Placental epithelial cell (primary cell): Measurements from ENCODE around the gene MAMLD1. TPM values are rescaled to one million over a fixed set of nuclear protein-coding genes. Genes with fewer than 3 reads are reported as not detected.

Source experiments
- total RNA-seq: library from RNA; depleted of rRNA; stranded (reverse); fragments of >200 nt; gene quantifications from 2 replicates; pipeline ENCODE4 v1.2.3, GENCODE V29; 2012

MAMLD1 gene, protein sequence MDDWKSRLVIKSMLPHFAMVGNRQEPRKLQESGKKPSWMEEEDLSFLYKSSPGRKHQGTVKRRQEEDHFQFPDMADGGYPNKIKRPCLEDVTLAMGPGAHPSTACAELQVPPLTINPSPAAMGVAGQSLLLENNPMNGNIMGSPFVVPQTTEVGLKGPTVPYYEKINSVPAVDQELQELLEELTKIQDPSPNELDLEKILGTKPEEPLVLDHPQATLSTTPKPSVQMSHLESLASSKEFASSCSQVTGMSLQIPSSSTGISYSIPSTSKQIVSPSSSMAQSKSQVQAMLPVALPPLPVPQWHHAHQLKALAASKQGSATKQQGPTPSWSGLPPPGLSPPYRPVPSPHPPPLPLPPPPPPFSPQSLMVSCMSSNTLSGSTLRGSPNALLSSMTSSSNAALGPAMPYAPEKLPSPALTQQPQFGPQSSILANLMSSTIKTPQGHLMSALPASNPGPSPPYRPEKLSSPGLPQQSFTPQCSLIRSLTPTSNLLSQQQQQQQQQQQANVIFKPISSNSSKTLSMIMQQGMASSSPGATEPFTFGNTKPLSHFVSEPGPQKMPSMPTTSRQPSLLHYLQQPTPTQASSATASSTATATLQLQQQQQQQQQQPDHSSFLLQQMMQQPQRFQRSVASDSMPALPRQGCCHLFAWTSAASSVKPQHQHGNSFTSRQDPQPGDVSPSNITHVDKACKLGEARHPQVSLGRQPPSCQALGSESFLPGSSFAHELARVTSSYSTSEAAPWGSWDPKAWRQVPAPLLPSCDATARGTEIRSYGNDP
- total RNA-seq = 0.11 TPM in 1 of 2 replicates, not detected in the other

DNA sequence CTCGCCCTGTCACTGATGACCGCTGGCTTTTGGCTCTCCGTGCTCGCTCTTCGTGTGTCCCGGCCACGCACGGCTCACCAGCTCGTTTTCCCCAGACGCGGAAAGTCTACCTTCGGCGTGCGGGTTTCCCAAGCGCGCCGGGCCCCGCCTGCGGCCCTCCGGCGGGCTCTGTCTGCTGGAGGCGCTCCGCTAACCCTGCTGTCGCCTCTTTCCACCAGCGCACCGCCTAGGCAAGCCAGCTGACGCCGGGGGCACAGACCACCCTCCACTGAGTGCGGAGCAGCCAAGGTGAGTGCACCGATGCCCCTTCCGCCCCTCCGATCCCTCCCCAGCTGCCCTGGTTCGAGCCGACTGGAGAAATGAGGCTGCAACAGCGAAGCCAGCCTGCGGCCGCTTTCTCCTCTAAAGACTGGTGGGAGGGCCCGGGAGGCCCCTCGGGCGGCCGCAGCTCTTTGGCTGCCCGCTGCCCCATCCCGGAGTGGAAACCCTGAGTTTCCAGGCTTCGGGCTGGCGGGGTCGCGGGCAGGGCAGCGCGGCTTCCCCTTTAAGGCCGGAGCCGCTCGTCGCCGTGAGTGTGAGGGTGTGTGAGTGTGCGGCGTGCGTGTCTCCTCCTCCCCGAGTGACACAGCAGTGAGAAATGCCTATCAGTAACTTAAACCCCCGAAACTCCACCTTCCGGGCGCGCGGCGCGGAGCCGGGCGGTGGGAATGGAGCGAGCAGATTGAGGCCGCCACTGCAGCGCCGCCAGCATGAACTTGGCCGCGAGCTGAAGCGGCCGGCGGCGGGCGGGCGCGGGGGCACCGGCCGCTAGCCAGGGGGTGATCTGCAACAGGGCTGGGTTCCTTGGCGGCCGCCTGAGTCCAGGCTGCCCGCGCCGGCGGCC, at the start of gene MAMLD1:
TSS of gene MAMLD1 (plus strand) at position 719 of the 883 bp plus-strand sequence. CDS start 82,200 bp downstream, outside the sequence.

Other genes starting within 250 kb of the MAMLD1 start
- 11.0 and 12.3 TPM in 2 replicates for gene MTM1, start 205.3 kb downstream of the MAMLD1 start, total RNA-seq